HepG2 (cell line): Measurements from ENCODE around the gene SMPD3. TPM values are rescaled to one million over a fixed set of nuclear protein-coding genes. Genes with fewer than 3 reads are reported as not detected.
A peak's percentile ranks its signal among the peaks of the same experiment; 100 is the strongest.

Source experiments
- ATAC-seq: fragments of 200-7000 bp; cut with Tn5 transposase; 3 replicates; pipeline ENCODE4 v1.9.1; 2020; ENCODE audit warnings: mild to moderate bottlenecking, moderate library complexity
- BruUV-seq: library from RNA; stranded (reverse); fragments of 400-500 nt; replicated peaks from 2 replicates; lab custom pipeline; 2021; lab: Mats Ljungman, UMichigan
- CTCF ChIA-PET: fragments of 300-600 bp; formaldehyde crosslinking; extraction: SDS; loops from one replicate; lab custom pipeline; 2021; ENCODE audit warnings: low total read pairs, inconsistent platforms, low intra/inter-chr PET ratio; lab: Yijun Ruan, JAX
- POLR2A ChIA-PET: fragments of 350-600 bp; sonication (Branson Sonifier 250); formaldehyde crosslinking; loops from one replicate; lab custom pipeline; 2020; ENCODE audit warnings: antibody characterized with exemption, inconsistent platforms; lab: Yijun Ruan, JAX
- DNase-seq: peaks from one replicate; pipeline ENCODE4 v3.0.0-alpha.2; 2015; ENCODE audit warnings: low spot score
- FAIRE-seq: peaks from 3 replicates; lab custom pipeline; 2011; peaks lifted over from hg19 to GRCh38; lab: Jason Lieb, UNC
- H2AFZ ChIP-seq: one replicate; pipeline ENCODE4 v1.6.1; 2011; ENCODE audit warnings: low read length, inconsistent platforms
- H3K27ac ChIP-seq: fragments of 300-600 bp; 3 replicates; pipeline ENCODE4 v1.8.0; 2011; ENCODE audit warnings: mixed run types, mild to moderate bottlenecking, mixed read lengths, low read length, inconsistent platforms; ENCODE audit not compliant: insufficient read depth; ENCODE audit errors: extremely low read length
- H3K27me3 ChIP-seq, 2 experiments: fragments of 200-600 bp in 1 of 2; 2 replicates in 1 of 2; 3 replicates in 1 of 2; pipeline versions ENCODE4 v1.6.0 to v1.8.0; 2011; ENCODE audit warnings: low read length in 2 of 2, mild to moderate bottlenecking in 2 of 2, moderate library complexity in 2 of 2, inconsistent platforms in 1 of 2; ENCODE audit not compliant: insufficient read depth in 2 of 2, control insufficient read depth in 1 of 2
- H3K36me3 ChIP-seq, 2 experiments: fragments of 200-600 bp in 1 of 2; replicated peaks in 1 of 2; 2 replicates in 1 of 2; 3 replicates in 1 of 2; pipeline versions ENCODE4 v1.5.1 to v1.8.0; 2011; ENCODE audit warnings: low read length in 2 of 2, inconsistent platforms in 1 of 2; ENCODE audit not compliant: insufficient read depth in 2 of 2, control insufficient read depth in 1 of 2
- H3K4me1 ChIP-seq: 2 replicates; pipeline ENCODE4 v1.5.1; 2012; ENCODE audit warnings: low read length, inconsistent platforms; ENCODE audit not compliant: insufficient read depth
- H3K4me2 ChIP-seq: 2 replicates; pipeline ENCODE4 v1.6.0; 2011; ENCODE audit warnings: low read depth, low read length, inconsistent platforms
- H3K4me3 ChIP-seq, 3 experiments: fragments of 200-600 bp in 1 of 3; sonication (generic), shearing (Covaris generic) in 1 of 3; replicated peaks in 1 of 3; 2 replicates each; pipeline ENCODE4 v1.5.1; 2011 to 2016; ENCODE audit warnings: low read length in 3 of 3, inconsistent platforms in 2 of 3, low read depth in 2 of 3, mild to moderate bottlenecking in 2 of 3, control low read depth in 1 of 3, mixed read lengths in 1 of 3; ENCODE audit not compliant: insufficient read depth in 1 of 3
- H3K79me2 ChIP-seq: one replicate; pipeline ENCODE4 v1.6.1; 2011; ENCODE audit warnings: low read length, inconsistent platforms; ENCODE audit not compliant: insufficient read depth
- H3K9ac ChIP-seq: 2 replicates; pipeline ENCODE4 v1.6.0; 2011; ENCODE audit warnings: mild to moderate bottlenecking, low read depth, low read length, inconsistent platforms; ENCODE audit not compliant: insufficient read depth
- H3K9me3 ChIP-seq: 2 replicates; pipeline ENCODE4 v1.5.1; 2012; ENCODE audit warnings: mild to moderate bottlenecking, low read length
- H4K20me1 ChIP-seq: 2 replicates; pipeline ENCODE4 v1.6.0; 2011; ENCODE audit warnings: inconsistent platforms, mild to moderate bottlenecking, low read length, moderate library complexity; ENCODE audit not compliant: insufficient read depth
- GLI4 ChIP-seq: sonication (generic); formaldehyde crosslinking; IDR thresholded peaks from 2 replicates; pipeline ENCODE4 v1.5.1; 2020; ENCODE audit warnings: missing genetic modification reagents, mild to moderate bottlenecking, moderate library complexity, borderline replicate concordance
- ZFX ChIP-seq: sonication (generic); formaldehyde crosslinking; IDR thresholded peaks from 2 replicates; pipeline ENCODE4 v1.4.0; 2020; ENCODE audit warnings: mild to moderate bottlenecking, low read depth, missing genetic modification reagents, moderate library complexity
- ZNF296 ChIP-seq: sonication (generic); formaldehyde crosslinking; conservative IDR thresholded peaks from 2 replicates; pipeline ENCODE4 v1.5.0; 2020; ENCODE audit warnings: mild to moderate bottlenecking, missing genetic modification reagents
- ZNF563 ChIP-seq: sonication (generic); formaldehyde crosslinking; IDR thresholded peaks from 2 replicates; pipeline ENCODE4 v1.8.0; 2022; ENCODE audit warnings: mild to moderate bottlenecking, moderate library complexity, missing genetic modification reagents
- WGBS: methylation state at CpG from one replicate; pipeline ENCODE4 v1.1.6; 2017; ENCODE audit warnings: low lambda C conversion rate; 5-methylcytosine and 5-hydroxymethylcytosine counted together
- in situ Hi-C: cut with HindIII; loops from 2 replicates; pipeline ENCODE4 v1.10.0; 2017; ENCODE audit warnings: low pct_unique_long_range_greater_than_20kb; ENCODE audit not compliant: extremely low pct_ligation_motif_present
- intact Hi-C: fragments of 100-400 bp; cut with micrococcal nuclease; formaldehyde crosslinking; loops from one replicate; pipeline ENCODE4 v1.10.0; 2022; ENCODE audit not compliant: unreplicated experiment
- polyA plus RNA-seq, 8 experiments: library from polyadenylated mRNA; depleted of rRNA in 3 of 8; stranded (reverse) in 7 of 8; unstranded in 1 of 8; fragments of >200 nt; fragmentation: Illumina TruSeq in 4 of 8; extraction: Trizol in 4 of 8; gene quantifications; 2 replicates each; pipeline versions ENCODE4 v1.2.1 to v1.2.3, GENCODE V29; 2011 to 2016; ENCODE audit warnings: low read depth in 4 of 8, missing spikeins in 1 of 8, mixed read lengths in 1 of 8; ENCODE audit not compliant: insufficient read depth in 1 of 8
- total RNA-seq, 5 experiments: library from RNA; depleted of rRNA; stranded (reverse); fragments of >200 nt; fragmentation: Illumina TruSeq; extraction: Trizol; gene quantifications; 2 replicates each; pipeline ENCODE4 v1.2.3, GENCODE V29; 2016; ENCODE audit warnings: low read depth in 1 of 5
- TF ChIP-seq, protein P1 (sequence below): sonication (generic); formaldehyde crosslinking; IDR thresholded peaks from 2 replicates; pipeline ENCODE4 v1.5.0; 2020; ENCODE audit warnings: missing genetic modification reagents
- TF ChIP-seq, protein P2 (sequence below): sonication (generic); formaldehyde crosslinking; IDR thresholded peaks from 2 replicates; pipeline ENCODE4 v1.5.0; 2020; ENCODE audit warnings: mild to moderate bottlenecking, missing genetic modification reagents, moderate library complexity

SMPD3 gene
- total and polyA plus RNA-seq, 2 of the 13 experiments (the other 11 are each of a cell fraction or from before 2014, with no cell fraction given) = 0.07 to 0.32 TPM

- ChIA-PET POLR2A (no interaction called here), CTCF (no interaction called here)
- H2AFZ ChIP-seq = no peak overlapping the region
- TF ChIP-seq ZNF563 (CRISPR knock-in tag) = no peak
- TF ChIP-seq, protein P1, sequence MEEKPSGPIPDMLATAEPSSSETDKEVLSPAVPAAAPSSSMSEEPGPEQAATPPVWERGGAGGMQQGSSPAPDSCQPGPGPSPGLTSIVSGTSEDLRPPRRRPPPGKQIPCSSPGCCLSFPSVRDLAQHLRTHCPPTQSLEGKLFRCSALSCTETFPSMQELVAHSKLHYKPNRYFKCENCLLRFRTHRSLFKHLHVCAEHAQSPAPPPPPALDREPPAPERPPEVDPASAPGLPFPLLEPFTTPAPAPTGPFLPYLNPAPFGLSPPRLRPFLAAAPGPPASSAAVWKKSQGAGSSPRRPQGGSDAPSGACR (CRISPR knock-in tag) = no peak
- peaks cover 0 to 14% of the 10 kb centered on the region in 2 experiments; a peak in 3 of 5 replicates for H3K27me3 ChIP-seq
- no peaks in the 10 kb centered on the region for H4K20me1 ChIP-seq
- no TSS peak for BruUV-seq
- FAIRE-seq (no peak), ATAC-seq (no peak), DNase-seq (no peak)
- H3K4me3 ChIP-seq = no peak overlapping the region
- intact Hi-C loops (loop anchor here (10.0 kb wide), 1 partner anchor 55 kb away; the partner anchor contains the start of gene SMPD3), in situ Hi-C loops (no loop called here)
- H3K4me2 ChIP-seq = no peak overlapping the region
- H3K36me3 ChIP-seq = no peaks in the 10 kb centered on the region
- no peak overlapping the region for H3K9ac ChIP-seq
- no peaks in the 10 kb centered on the region for H3K79me2 ChIP-seq
- H3K9me3 ChIP-seq = no peaks in the 10 kb centered on the region
- no peak overlapping the region for H3K27ac ChIP-seq
- WGBS = 60% methylated on average over 6 of the region's 6 CpGs
- peaks cover 22% of the 10 kb centered on the region; the same call in 1 of the 2 replicates for H3K4me1 ChIP-seq
These were observed 58.4 kb downstream of the SMPD3 start for GRCh38 chr16:68389750-68390371.

DNA sequence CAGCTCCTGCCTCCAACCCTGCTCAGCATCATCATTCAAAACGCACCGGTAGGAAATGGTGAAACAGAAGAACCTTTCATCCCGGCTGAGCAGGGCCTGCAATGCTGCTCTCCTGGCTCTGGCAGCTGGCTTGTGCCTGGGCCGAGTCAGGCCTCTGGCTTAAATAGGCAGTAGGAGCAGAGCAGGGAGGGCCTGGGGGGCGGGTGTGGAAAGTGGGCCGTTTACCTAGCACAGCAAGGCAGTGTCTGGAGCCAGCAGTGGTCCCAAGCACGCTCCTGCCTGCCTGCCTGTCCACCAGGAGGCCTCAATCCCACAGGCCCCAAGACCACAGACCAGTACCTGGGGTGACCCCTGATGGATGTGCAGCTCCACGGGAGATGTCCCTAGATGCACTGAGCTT lies 59.3 kb downstream of the SMPD3 start:
- ChIA-PET CTCF (no interaction called here), POLR2A (no interaction called here)
- no peak overlapping the region for H3K9ac ChIP-seq
- H2AFZ ChIP-seq = no peak overlapping the region
- TF ChIP-seq, protein P2, sequence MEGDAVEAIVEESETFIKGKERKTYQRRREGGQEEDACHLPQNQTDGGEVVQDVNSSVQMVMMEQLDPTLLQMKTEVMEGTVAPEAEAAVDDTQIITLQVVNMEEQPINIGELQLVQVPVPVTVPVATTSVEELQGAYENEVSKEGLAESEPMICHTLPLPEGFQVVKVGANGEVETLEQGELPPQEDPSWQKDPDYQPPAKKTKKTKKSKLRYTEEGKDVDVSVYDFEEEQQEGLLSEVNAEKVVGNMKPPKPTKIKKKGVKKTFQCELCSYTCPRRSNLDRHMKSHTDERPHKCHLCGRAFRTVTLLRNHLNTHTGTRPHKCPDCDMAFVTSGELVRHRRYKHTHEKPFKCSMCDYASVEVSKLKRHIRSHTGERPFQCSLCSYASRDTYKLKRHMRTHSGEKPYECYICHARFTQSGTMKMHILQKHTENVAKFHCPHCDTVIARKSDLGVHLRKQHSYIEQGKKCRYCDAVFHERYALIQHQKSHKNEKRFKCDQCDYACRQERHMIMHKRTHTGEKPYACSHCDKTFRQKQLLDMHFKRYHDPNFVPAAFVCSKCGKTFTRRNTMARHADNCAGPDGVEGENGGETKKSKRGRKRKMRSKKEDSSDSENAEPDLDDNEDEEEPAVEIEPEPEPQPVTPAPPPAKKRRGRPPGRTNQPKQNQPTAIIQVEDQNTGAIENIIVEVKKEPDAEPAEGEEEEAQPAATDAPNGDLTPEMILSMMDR = peak; percentile 43; the same call in 1 of the 2 replicates
- TF ChIP-seq ZFX (CRISPR knock-in tag) (peak; percentile 29; the same call in 1 of the 2 replicates), ZNF296 (CRISPR knock-in tag) (no peak), GLI4 (CRISPR knock-in tag) (no peak)
- peaks cover 0 to 22% of the 10 kb centered on the region in 2 experiments; a peak in 3 of 5 replicates for H3K27me3 ChIP-seq
- BruUV-seq = no TSS peak
- WGBS = 3% methylated on average over 5 of the region's 8 CpGs
- no peak overlapping the region for H3K27ac ChIP-seq
- no peaks in the 10 kb centered on the region for H3K36me3 ChIP-seq
- H3K4me3 ChIP-seq = no peak overlapping the region
- ATAC-seq = peak; percentile 78
- no peaks in the 10 kb centered on the region for H4K20me1 ChIP-seq
- FAIRE-seq = no peak
- no peak for DNase-seq
- peaks cover 22% of the 10 kb centered on the region; the same call in 1 of the 2 replicates for H3K4me1 ChIP-seq
- intact Hi-C loops (loop anchor here (10.0 kb wide), 1 partner anchor 56 kb away; the partner anchor contains the start of gene SMPD3), in situ Hi-C loops (no loop called here)
- no peaks in the 10 kb centered on the region for H3K9me3 ChIP-seq
- no peaks in the 10 kb centered on the region for H3K79me2 ChIP-seq
- no peak overlapping the region for H3K4me2 ChIP-seq
